Activated CD8-positive, alpha-beta T cell treated with anti-CD3 and anti-CD28 coated beads for 36 hours (primary cell): ENCODE measurements around the gene KRTAP4-2. TPM values are rescaled to one million over a fixed set of nuclear protein-coding genes. Genes with fewer than 3 reads are reported as not detected.

ENCODE experiments used
- ATAC-seq: fragments of 200-7000 bp; cut with Tn5 transposase; one replicate; pipeline ENCODE4 v1.10.0; 2021; ENCODE audit warnings: mild to moderate bottlenecking, moderate library complexity
- CTCF ChIA-PET: fragments of 350-600 bp; sonication (Branson Sonifier 250); formaldehyde crosslinking; loops from one replicate; lab custom pipeline; 2021; ENCODE audit warnings: antibody characterized with exemption; lab: Charles Lee
- POLR2A ChIA-PET: fragments of 350-600 bp; sonication (Branson Sonifier 250); formaldehyde crosslinking; loops from one replicate; lab custom pipeline; 2021; ENCODE audit warnings: antibody characterized with exemption; lab: Charles Lee
- DNase-seq: peaks from one replicate; pipeline ENCODE4 v3.0.0-alpha.2; 2020
- H3K27ac Mint-ChIP-seq: one replicate; pipeline ENCODE4 v1.8.0; 2021; ENCODE audit warnings: mild to moderate bottlenecking, mixed read lengths
- H3K27me3 Mint-ChIP-seq: one replicate; pipeline ENCODE4 v1.8.0; 2021; ENCODE audit warnings: mixed read lengths
- H3K36me3 Mint-ChIP-seq: one replicate; pipeline ENCODE4 v1.8.0; 2021; ENCODE audit warnings: low read depth, mixed read lengths
- H3K4me1 Mint-ChIP-seq: one replicate; pipeline ENCODE4 v1.8.0; 2021; ENCODE audit warnings: low read depth, mixed read lengths
- H3K4me3 Mint-ChIP-seq: one replicate; pipeline ENCODE4 v1.8.0; 2021; ENCODE audit warnings: mild to moderate bottlenecking, moderate library complexity, mixed read lengths
- H3K9me3 Mint-ChIP-seq: one replicate; pipeline ENCODE4 v1.8.0; 2021; ENCODE audit warnings: mixed read lengths
- intact Hi-C: fragments of 100-400 bp; cut with micrococcal nuclease; formaldehyde crosslinking; loops from one replicate; pipeline ENCODE4 v1.10.0; 2022
- total RNA-seq, 2 experiments: library from RNA; stranded (reverse); gene quantifications; one replicate each; pipeline ENCODE4 v1.2.3, GENCODE V29; 2021
- TF ChIP-seq, protein P1 (sequence below): fragments of 200-600 bp; IDR thresholded peaks from one replicate; pipeline ENCODE4 v1.8.0; 2022; ENCODE audit warnings: antibody characterized with exemption, mild to moderate bottlenecking

KRTAP4-2 gene
- total RNA-seq, 2 experiments from 2014 or later, result not detected

GRCh38 chr17:41133880-41134735, 43.9 kb downstream of the KRTAP4-2 start:
- TF ChIP-seq, protein P1, sequence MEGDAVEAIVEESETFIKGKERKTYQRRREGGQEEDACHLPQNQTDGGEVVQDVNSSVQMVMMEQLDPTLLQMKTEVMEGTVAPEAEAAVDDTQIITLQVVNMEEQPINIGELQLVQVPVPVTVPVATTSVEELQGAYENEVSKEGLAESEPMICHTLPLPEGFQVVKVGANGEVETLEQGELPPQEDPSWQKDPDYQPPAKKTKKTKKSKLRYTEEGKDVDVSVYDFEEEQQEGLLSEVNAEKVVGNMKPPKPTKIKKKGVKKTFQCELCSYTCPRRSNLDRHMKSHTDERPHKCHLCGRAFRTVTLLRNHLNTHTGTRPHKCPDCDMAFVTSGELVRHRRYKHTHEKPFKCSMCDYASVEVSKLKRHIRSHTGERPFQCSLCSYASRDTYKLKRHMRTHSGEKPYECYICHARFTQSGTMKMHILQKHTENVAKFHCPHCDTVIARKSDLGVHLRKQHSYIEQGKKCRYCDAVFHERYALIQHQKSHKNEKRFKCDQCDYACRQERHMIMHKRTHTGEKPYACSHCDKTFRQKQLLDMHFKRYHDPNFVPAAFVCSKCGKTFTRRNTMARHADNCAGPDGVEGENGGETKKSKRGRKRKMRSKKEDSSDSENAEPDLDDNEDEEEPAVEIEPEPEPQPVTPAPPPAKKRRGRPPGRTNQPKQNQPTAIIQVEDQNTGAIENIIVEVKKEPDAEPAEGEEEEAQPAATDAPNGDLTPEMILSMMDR, result no peak
- Mint-ChIP-seq H3K36me3 (no peaks in the 10 kb centered on the region), H3K4me1 (peaks cover 32% of the 10 kb centered on the region), H3K27me3 (no peaks in the 10 kb centered on the region), H3K27ac (peak overlapping the region; percentile 51), H3K9me3 (peaks cover 8% of the 10 kb centered on the region), H3K4me3 (no peak overlapping the region)
- ChIA-PET POLR2A (no interaction called here), CTCF (no interaction called here)
- no peak for DNase-seq
- no peak for ATAC-seq
- intact Hi-C loops, result no loop called here

DNA sequence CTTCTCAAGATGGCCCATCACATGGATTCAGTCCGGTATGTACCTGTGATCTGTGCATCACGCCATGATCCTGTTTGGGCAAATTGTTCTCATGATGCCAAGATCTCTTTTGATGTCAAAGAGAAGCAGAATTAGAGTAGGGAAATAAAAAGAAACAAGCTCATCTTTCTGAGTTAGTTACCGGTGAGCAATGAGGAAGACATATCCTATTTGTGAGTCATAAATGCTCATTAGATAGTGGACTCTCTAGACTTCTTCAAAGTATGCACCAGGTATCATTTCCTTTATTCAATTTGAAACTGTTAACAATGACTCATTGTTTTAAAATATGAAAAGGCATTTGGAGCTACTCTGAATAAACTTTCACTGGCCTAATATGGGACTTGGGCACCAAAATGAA, 46.0 kb downstream of the KRTAP4-2 start:
- POLR2A ChIA-PET, result no interaction called here
- Mint-ChIP-seq H3K36me3 (no peaks in the 10 kb centered on the region), H3K4me3 (no peak overlapping the region), H3K4me1 (peaks cover 32% of the 10 kb centered on the region), H3K9me3 (peaks cover 4% of the 10 kb centered on the region), H3K27ac (no peak overlapping the region), H3K27me3 (no peaks in the 10 kb centered on the region)
- TF ChIP-seq, protein P1, result no peak
- CTCF ChIA-PET, result interaction anchor here (1.5 kb wide), 1 partner anchor 190 kb away, joined by 4 read pairs; no protein-coding TSS in a partner anchor
- intact Hi-C loops, result no loop called here
- ATAC-seq (no peak), DNase-seq (no peak)

Other genes with a start within 250 kb of the KRTAP4-2 start
- not detected for gene KRT23, start 240.6 kb downstream of the KRTAP4-2 start, total RNA-seq
- gene KRT39, start 211.3 kb downstream of the KRTAP4-2 start, total RNA-seq, result not detected
- gene KRT40, start 193.9 kb downstream of the KRTAP4-2 start, total RNA-seq, result not detected
- not detected for gene KRTAP3-3, start 184.1 kb downstream of the KRTAP4-2 start, total RNA-seq
- not detected for gene KRTAP3-2, start 178.3 kb downstream of the KRTAP4-2 start, total RNA-seq
- not detected for gene KRTAP3-1, start 169.1 kb downstream of the KRTAP4-2 start, total RNA-seq
- not detected for gene KRTAP1-5, start 151.0 kb downstream of the KRTAP4-2 start, total RNA-seq
- gene KRTAP1-4, start 148.0 kb downstream of the KRTAP4-2 start, total RNA-seq, result not detected
- not detected for gene KRTAP1-3, start 143.3 kb downstream of the KRTAP4-2 start, total RNA-seq
- not detected for gene KRTAP1-1, start 136.8 kb downstream of the KRTAP4-2 start, total RNA-seq
- gene KRTAP2-1, start 130.9 kb downstream of the KRTAP4-2 start, total RNA-seq, result not detected
- gene KRTAP2-2, start 123.0 kb downstream of the KRTAP4-2 start, total RNA-seq, result not detected
- gene KRTAP2-3, start 118.1 kb downstream of the KRTAP4-2 start, total RNA-seq, result not detected
- not detected for gene KRTAP2-4, start 112.3 kb downstream of the KRTAP4-2 start, total RNA-seq
- gene KRTAP4-7, start 94.1 kb downstream of the KRTAP4-2 start, total RNA-seq, result not detected
- not detected for gene KRTAP4-8, start 80.1 kb downstream of the KRTAP4-2 start, total RNA-seq
- gene KRTAP4-16, start 76.0 kb downstream of the KRTAP4-2 start, total RNA-seq, result not detected
- gene KRTAP4-9, start 72.8 kb downstream of the KRTAP4-2 start, total RNA-seq, result not detected
- not detected for gene KRTAP4-11, start 59.8 kb downstream of the KRTAP4-2 start, total RNA-seq
- not detected for gene KRTAP4-12, start 54.0 kb downstream of the KRTAP4-2 start, total RNA-seq
- not detected for gene KRTAP4-6, start 37.7 kb downstream of the KRTAP4-2 start, total RNA-seq
- not detected for gene KRTAP4-5, start 28.4 kb downstream of the KRTAP4-2 start, total RNA-seq
- not detected for gene KRTAP4-4, start 17.5 kb downstream of the KRTAP4-2 start, total RNA-seq
- not detected for gene KRTAP4-3, start 10.0 kb downstream of the KRTAP4-2 start, total RNA-seq
- not detected for gene KRTAP4-1, start 6.7 kb upstream of the KRTAP4-2 start, total RNA-seq
- not detected for gene KRTAP9-1, start 11.7 kb upstream of the KRTAP4-2 start, total RNA-seq
- not detected for gene KRTAP9-2, start 48.4 kb upstream of the KRTAP4-2 start, total RNA-seq
- gene KRTAP9-3, start 54.2 kb upstream of the KRTAP4-2 start, total RNA-seq, result not detected
- not detected for gene KRTAP9-8, start 59.8 kb upstream of the KRTAP4-2 start, total RNA-seq
- gene KRTAP9-4, start 71.5 kb upstream of the KRTAP4-2 start, total RNA-seq, result not detected
- gene KRTAP9-9, start 77.2 kb upstream of the KRTAP4-2 start, total RNA-seq, result not detected
- not detected for gene KRTAP9-6, start 87.2 kb upstream of the KRTAP4-2 start, total RNA-seq
- not detected for gene KRTAP9-7, start 97.5 kb upstream of the KRTAP4-2 start, total RNA-seq
- gene KRTAP29-1, start 124.6 kb upstream of the KRTAP4-2 start, total RNA-seq, result not detected
- not detected for gene KRTAP16-1, start 131.1 kb upstream of the KRTAP4-2 start, total RNA-seq
- not detected for gene KRTAP17-1, start 137.5 kb upstream of the KRTAP4-2 start, total RNA-seq
- not detected for gene KRT33A, start 172.6 kb upstream of the KRTAP4-2 start, total RNA-seq
- gene KRT33B, start 191.6 kb upstream of the KRTAP4-2 start, total RNA-seq, result not detected
- not detected for gene KRT34, start 204.1 kb upstream of the KRTAP4-2 start, total RNA-seq
- gene KRT31, start 219.4 kb upstream of the KRTAP4-2 start, total RNA-seq, result not detected
- gene KRT37, start 246.4 kb upstream of the KRTAP4-2 start, total RNA-seq, result not detected